ENCODE results near the gene CSPG4. TPM values are rescaled to one million over a fixed set of nuclear protein-coding genes. Genes with fewer than 3 reads are reported as not detected.
"Not testable (repeated sequence)": the region's sequence is repeated elsewhere in the genome, so short reads cannot be mapped to it uniquely, and the experiment has no call there.

CSPG4 gene
- total RNA-seq, 2 donors from 2014 or later: 16.8 to 27.6 TPM

GRCh38 chr15:75697523-75697922 is 15.1 kb downstream of the CSPG4 start:
- no peak for ATAC-seq

GRCh38 chr15:75696854-75697259 is 15.8 kb downstream of the CSPG4 start:
- DNase-seq (no peak), ATAC-seq (no peak)
- intact Hi-C loops (cut with DNase I): no loop called here

More at GRCh38 chr15:75697523-75697922, 15.1 kb downstream of the CSPG4 start:
- no peak for DNase-seq
- intact Hi-C loops (cut with DNase I): no loop called here

GRCh38 chr15:75696311-75696720 is 16.3 kb downstream of the CSPG4 start:
- intact Hi-C loops (cut with DNase I): no loop called here
- no peak for ATAC-seq
- DNase-seq: no peak

GRCh38 chr15:75695634-75696310 is 16.9 kb downstream of the CSPG4 start:
- no peak for DNase-seq
- ATAC-seq: no peak
- intact Hi-C loops (cut with DNase I): no loop called here

GRCh38 chr15:75695220-75695619 is 17.4 kb downstream of the CSPG4 start:
- ATAC-seq (no peak), DNase-seq (no peak)
- intact Hi-C loops (cut with DNase I): no loop called here

- ATAC-seq (peak; percentile 77 to 94), DNase-seq (peak; percentile 86)
- intact Hi-C loops (cut with DNase I): no loop called here
Observed at GRCh38 chr15:75694241-75695182, 18.1 kb downstream of the CSPG4 start.

GRCh38 chr15:75693501-75694240 is 19.0 kb downstream of the CSPG4 start:
- no peak for ATAC-seq
- intact Hi-C loops (cut with DNase I): no loop called here

GRCh38 chr15:75693028-75693427 is 19.6 kb downstream of the CSPG4 start:
- DNase-seq; intact Hi-C loops (cut with DNase I); ATAC-seq: not testable (repeated sequence)

More at GRCh38 chr15:75693501-75694240, 19.0 kb downstream of the CSPG4 start:
- no peak for DNase-seq

GRCh38 chr15:75692311-75692710 is 20.3 kb downstream of the CSPG4 start:
- intact Hi-C loops (cut with DNase I); DNase-seq; ATAC-seq: not testable (repeated sequence)

- not testable (repeated sequence) for ATAC-seq, DNase-seq
- intact Hi-C loops (cut with DNase I): loop anchor here in 1 of 2 donors (5.0 kb wide), 1 partner anchor 113 kb away; no protein-coding TSS in a partner anchor
Observed at GRCh38 chr15:75689429-75689828, 23.2 kb downstream of the CSPG4 start.

GRCh38 chr15:75688831-75689230 is 23.8 kb downstream of the CSPG4 start:
- intact Hi-C loops (cut with DNase I): loop anchor here in 1 of 2 donors (5.0 kb wide), 1 partner anchor 113 kb away; no protein-coding TSS in a partner anchor
- DNase-seq (no peak), ATAC-seq (no peak)

- intact Hi-C loops (cut with DNase I): loop anchor here in 1 of 2 donors (5.0 kb wide), 1 partner anchor 114 kb away; no protein-coding TSS in a partner anchor
Observed at GRCh38 chr15:75688278-75688557, 24.4 kb downstream of the CSPG4 start.

GRCh38 chr15:75687486-75688277 is 25.0 kb downstream of the CSPG4 start:
- intact Hi-C loops (cut with DNase I): loop anchor here in 1 of 2 donors (5.0 kb wide), 1 partner anchor 115 kb away; no protein-coding TSS in a partner anchor
- DNase-seq (no peak), ATAC-seq (no peak)

More at GRCh38 chr15:75688278-75688557, 24.4 kb downstream of the CSPG4 start:
- no peak for DNase-seq
- no peak for ATAC-seq

- intact Hi-C loops (cut with DNase I): loop anchor here in 1 of 2 donors (5.0 kb wide), 1 partner anchor 116 kb away; no protein-coding TSS in a partner anchor
- ATAC-seq (peak; percentile 74 to 75), DNase-seq (peak; percentile 81)
Observed at GRCh38 chr15:75686212-75686642, 26.4 kb downstream of the CSPG4 start.

- intact Hi-C loops (cut with DNase I): loop anchor here in 1 of 2 donors (5.0 kb wide), 1 partner anchor 117 kb away; no protein-coding TSS in a partner anchor
- ATAC-seq (no peak), DNase-seq (no peak)
Observed at GRCh38 chr15:75685195-75685594, 27.5 kb downstream of the CSPG4 start.

GRCh38 chr15:75684648-75685047 is 28.0 kb downstream of the CSPG4 start:
- DNase-seq (no peak), ATAC-seq (no peak)
- intact Hi-C loops (cut with DNase I): loop anchor here in 1 of 2 donors (5.0 kb wide), 4 partner anchors 38 to 177 kb away; a partner anchor contains a TSS

GRCh38 chr15:75683646-75684312 is 28.9 kb downstream of the CSPG4 start:
- ATAC-seq: peak; percentile 70 to 74
- intact Hi-C loops (cut with DNase I): loop anchor here in 1 of 2 donors (5.0 kb wide), 3 partner anchors 39 to 176 kb away; a partner anchor contains a TSS
- peak; percentile 73 for DNase-seq
